Thyroid gland (tissue), 4 donors: ENCODE measurements around the gene SH3BGRL3.

Experiments
- POLR2A ChIP-seq, 2 donors: fragments of 450-650 bp; IDR thresholded peaks; one replicate each; pipeline ENCODE4 v1.6.1; 2017; ENCODE audit warnings: antibody characterized with exemption in 2 of 2, mild to moderate bottlenecking in 2 of 2, moderate library complexity in 1 of 2
- TF ChIP-seq, protein P1 (sequence below), 6 experiments: fragments of 200-600 bp in 3 of 6; fragments of 450-650 bp in 3 of 6; sonication (generic) in 3 of 6; IDR thresholded peaks; one replicate each; pipeline ENCODE4 v1.5.1; 2016 to 2019; ENCODE audit warnings: antibody characterized with exemption in 6 of 6, mild to moderate bottlenecking in 2 of 6, inconsistent platforms in 1 of 6, moderate library complexity in 1 of 6

DNA sequence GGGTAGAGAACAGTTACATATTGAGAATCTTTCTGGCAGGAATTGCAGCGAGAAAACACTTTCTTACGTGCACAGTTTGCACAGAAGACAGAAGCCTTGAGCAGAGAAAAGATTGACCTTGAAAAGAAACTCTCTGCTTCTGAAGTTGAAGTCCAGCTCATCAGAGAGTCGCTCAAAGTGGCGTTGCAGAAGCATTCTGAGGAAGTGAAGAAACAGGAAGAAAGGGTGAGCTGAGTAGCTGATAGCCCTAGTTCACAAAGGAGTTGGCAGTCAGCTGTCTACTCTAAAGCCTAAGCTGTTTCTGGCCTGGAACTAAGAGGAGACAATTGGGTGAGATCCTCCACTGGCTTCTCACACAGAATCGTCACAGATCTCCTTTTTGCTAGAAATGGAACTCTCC is 20.3 kb upstream of the SH3BGRL3 start:
- TF ChIP-seq, protein P1, sequence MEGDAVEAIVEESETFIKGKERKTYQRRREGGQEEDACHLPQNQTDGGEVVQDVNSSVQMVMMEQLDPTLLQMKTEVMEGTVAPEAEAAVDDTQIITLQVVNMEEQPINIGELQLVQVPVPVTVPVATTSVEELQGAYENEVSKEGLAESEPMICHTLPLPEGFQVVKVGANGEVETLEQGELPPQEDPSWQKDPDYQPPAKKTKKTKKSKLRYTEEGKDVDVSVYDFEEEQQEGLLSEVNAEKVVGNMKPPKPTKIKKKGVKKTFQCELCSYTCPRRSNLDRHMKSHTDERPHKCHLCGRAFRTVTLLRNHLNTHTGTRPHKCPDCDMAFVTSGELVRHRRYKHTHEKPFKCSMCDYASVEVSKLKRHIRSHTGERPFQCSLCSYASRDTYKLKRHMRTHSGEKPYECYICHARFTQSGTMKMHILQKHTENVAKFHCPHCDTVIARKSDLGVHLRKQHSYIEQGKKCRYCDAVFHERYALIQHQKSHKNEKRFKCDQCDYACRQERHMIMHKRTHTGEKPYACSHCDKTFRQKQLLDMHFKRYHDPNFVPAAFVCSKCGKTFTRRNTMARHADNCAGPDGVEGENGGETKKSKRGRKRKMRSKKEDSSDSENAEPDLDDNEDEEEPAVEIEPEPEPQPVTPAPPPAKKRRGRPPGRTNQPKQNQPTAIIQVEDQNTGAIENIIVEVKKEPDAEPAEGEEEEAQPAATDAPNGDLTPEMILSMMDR (IDR thresholded peaks at IDR 0.05), result no peak
- no peak for TF ChIP-seq POLR2A (IDR thresholded peaks at IDR 0.05)
